ENCODE measurements around the gene LENG1. TPM values are rescaled to one million over a fixed set of nuclear protein-coding genes. Genes with fewer than 3 reads are reported as not detected.

The LENG1 gene
- total RNA-seq, 1 experiment from 2014 or later: 7.6 TPM

DNA sequence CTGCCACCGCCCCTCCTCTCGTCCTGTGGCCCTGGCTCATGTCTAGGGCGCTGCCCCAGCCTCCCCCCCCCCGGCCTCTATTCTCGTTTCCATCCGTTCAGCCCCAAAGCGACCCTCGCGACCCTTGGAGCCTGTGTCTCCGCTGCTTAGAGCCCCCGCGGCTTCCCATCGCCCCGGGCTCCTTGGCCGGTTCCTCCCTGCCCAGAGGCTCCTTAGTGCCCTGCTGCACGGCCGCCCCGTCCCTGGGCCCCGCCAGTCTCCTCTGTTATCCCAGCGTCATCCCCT is 31.1 kb downstream of the LENG1 start:
- no peak for TF ChIP-seq SRF (IDR thresholded peaks at IDR 0.05; ENCODE audit: low read depth)
- TF ChIP-seq, protein P1, sequence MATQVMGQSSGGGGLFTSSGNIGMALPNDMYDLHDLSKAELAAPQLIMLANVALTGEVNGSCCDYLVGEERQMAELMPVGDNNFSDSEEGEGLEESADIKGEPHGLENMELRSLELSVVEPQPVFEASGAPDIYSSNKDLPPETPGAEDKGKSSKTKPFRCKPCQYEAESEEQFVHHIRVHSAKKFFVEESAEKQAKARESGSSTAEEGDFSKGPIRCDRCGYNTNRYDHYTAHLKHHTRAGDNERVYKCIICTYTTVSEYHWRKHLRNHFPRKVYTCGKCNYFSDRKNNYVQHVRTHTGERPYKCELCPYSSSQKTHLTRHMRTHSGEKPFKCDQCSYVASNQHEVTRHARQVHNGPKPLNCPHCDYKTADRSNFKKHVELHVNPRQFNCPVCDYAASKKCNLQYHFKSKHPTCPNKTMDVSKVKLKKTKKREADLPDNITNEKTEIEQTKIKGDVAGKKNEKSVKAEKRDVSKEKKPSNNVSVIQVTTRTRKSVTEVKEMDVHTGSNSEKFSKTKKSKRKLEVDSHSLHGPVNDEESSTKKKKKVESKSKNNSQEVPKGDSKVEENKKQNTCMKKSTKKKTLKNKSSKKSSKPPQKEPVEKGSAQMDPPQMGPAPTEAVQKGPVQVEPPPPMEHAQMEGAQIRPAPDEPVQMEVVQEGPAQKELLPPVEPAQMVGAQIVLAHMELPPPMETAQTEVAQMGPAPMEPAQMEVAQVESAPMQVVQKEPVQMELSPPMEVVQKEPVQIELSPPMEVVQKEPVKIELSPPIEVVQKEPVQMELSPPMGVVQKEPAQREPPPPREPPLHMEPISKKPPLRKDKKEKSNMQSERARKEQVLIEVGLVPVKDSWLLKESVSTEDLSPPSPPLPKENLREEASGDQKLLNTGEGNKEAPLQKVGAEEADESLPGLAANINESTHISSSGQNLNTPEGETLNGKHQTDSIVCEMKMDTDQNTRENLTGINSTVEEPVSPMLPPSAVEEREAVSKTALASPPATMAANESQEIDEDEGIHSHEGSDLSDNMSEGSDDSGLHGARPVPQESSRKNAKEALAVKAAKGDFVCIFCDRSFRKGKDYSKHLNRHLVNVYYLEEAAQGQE (IDR thresholded peaks at IDR 0.05; ENCODE audit: low read depth): no peak
- no peak for TF ChIP-seq POLR2A (IDR thresholded peaks at IDR 0.05; ENCODE audit: borderline replicate concordance, extremely low read depth, insufficient read depth, insufficient read length)
- TF ChIP-seq EGR1 (IDR thresholded peaks at IDR 0.05; ENCODE audit: low read depth): no peak
- TF ChIP-seq TCF7L2 (IDR thresholded peaks at IDR 0.05; ENCODE audit: borderline replicate concordance, extremely low read depth, insufficient read depth, insufficient read length): no peak
- TF ChIP-seq SIN3A (IDR thresholded peaks at IDR 0.05; ENCODE audit: low read depth): no peak
- TF ChIP-seq RAD21 (IDR thresholded peaks at IDR 0.05; ENCODE audit: low read depth): no peak
- no peak for TF ChIP-seq SP1 (IDR thresholded peaks at IDR 0.05; ENCODE audit: low read depth)
- TF ChIP-seq EZH2 (IDR thresholded peaks at IDR 0.05): no peak
- no peak for TF ChIP-seq EZH2phosphoT487 (IDR thresholded peaks at IDR 0.05; ENCODE audit: borderline replicate concordance)
- no peak for TF ChIP-seq ELF1 (IDR thresholded peaks at IDR 0.05; ENCODE audit: borderline replicate concordance, low read depth)
- no peak for TF ChIP-seq YY1 (IDR thresholded peaks at IDR 0.05; ENCODE audit: extremely low read depth, insufficient replicate concordance, low read depth, low read length)
- no peak for TF ChIP-seq ZFX (IDR thresholded peaks at IDR 0.05)
- no peak for TF ChIP-seq ZNF274 (IDR thresholded peaks at IDR 0.05; ENCODE audit: low read depth, low read length)
- TF ChIP-seq, protein P2, sequence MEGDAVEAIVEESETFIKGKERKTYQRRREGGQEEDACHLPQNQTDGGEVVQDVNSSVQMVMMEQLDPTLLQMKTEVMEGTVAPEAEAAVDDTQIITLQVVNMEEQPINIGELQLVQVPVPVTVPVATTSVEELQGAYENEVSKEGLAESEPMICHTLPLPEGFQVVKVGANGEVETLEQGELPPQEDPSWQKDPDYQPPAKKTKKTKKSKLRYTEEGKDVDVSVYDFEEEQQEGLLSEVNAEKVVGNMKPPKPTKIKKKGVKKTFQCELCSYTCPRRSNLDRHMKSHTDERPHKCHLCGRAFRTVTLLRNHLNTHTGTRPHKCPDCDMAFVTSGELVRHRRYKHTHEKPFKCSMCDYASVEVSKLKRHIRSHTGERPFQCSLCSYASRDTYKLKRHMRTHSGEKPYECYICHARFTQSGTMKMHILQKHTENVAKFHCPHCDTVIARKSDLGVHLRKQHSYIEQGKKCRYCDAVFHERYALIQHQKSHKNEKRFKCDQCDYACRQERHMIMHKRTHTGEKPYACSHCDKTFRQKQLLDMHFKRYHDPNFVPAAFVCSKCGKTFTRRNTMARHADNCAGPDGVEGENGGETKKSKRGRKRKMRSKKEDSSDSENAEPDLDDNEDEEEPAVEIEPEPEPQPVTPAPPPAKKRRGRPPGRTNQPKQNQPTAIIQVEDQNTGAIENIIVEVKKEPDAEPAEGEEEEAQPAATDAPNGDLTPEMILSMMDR (IDR thresholded peaks at IDR 0.05 in 2 of 3, conservative IDR thresholded peaks at IDR 0.05 in 1 of 3; ENCODE audit: borderline replicate concordance in 1 of 3, insufficient read depth in 1 of 3, low read depth in 2 of 3, low read length in 2 of 3): no peak
- TF ChIP-seq CBX3 (IDR thresholded peaks at IDR 0.05; ENCODE audit: low read depth): no peak
- TF ChIP-seq, protein P3, sequence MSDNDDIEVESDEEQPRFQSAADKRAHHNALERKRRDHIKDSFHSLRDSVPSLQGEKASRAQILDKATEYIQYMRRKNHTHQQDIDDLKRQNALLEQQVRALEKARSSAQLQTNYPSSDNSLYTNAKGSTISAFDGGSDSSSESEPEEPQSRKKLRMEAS (IDR thresholded peaks at IDR 0.05): no peak
- DNase-seq (ENCODE audit: low read depth, low spot score) (no peak), ATAC-seq (no peak)
- CTCF ChIA-PET: no interaction called here
- no peak overlapping the region for H2AFZ ChIP-seq (ENCODE audit: low read depth, low read length, poor library complexity, severe bottlenecking)
- H4K20me1 ChIP-seq (ENCODE audit: insufficient read depth): no peaks in the 10 kb centered on the region
- no peaks in the 10 kb centered on the region for H3K9me3 ChIP-seq (ENCODE audit: control insufficient read depth in 1 of 2, insufficient read depth in 1 of 2, low read depth in 1 of 2, low read length in 2 of 2)
- H3K4me2 ChIP-seq (ENCODE audit: low read length): no peak overlapping the region
- H3K36me3 ChIP-seq (ENCODE audit: control insufficient read depth in 1 of 2, insufficient read depth in 2 of 2, low read length in 2 of 2): peaks cover 25 to 41% of the 10 kb centered on the region in 2 experiments; a peak in 3 of 4 replicates
- no peak overlapping the region for H3K4me3 ChIP-seq (replicated peaks in 1 of 2; ENCODE audit: low read depth in 1 of 2, low read length in 2 of 2)
- peaks cover under 1 to 3% of the 10 kb centered on the region in 2 experiments; a peak in 2 of 4 replicates for H3K4me1 ChIP-seq (ENCODE audit: control insufficient read depth in 1 of 2, insufficient read depth in 2 of 2, low read length in 2 of 2)
- no TSS peak for BruUV-seq (replicated peaks)
- POLR2A ChIA-PET: no interaction called here
- H3K79me2 ChIP-seq (ENCODE audit: insufficient read depth, low read length): no peaks in the 10 kb centered on the region
- H3K9me2 ChIP-seq (ENCODE audit: insufficient read depth): no peaks in the 10 kb centered on the region
- no peaks in the 10 kb centered on the region for H3K27me3 ChIP-seq (ENCODE audit: insufficient read depth, low read length)
- H3K9ac ChIP-seq (ENCODE audit: low read length): no peak overlapping the region
- intact Hi-C loops (cut with micrococcal nuclease): no loop called here
- H3K27ac ChIP-seq (ENCODE audit: low read depth, low read length): no peak overlapping the region
- RAD21 ChIA-PET (ENCODE audit: low non-redundant PET in 1 of 2, low total read pairs in 2 of 2, uncharacterized antibody in 2 of 2, unreplicated experiment in 2 of 2): no interaction called here

Data from HCT116 (cell line).